GM12891 (cell line): ENCODE data around the gene PPP1R12B.
"Not testable (repeated sequence)": the region's sequence is repeated elsewhere in the genome, so short reads cannot be mapped to it uniquely, and the experiment has no call there.

Experiments
- PAX5 ChIP-seq: IDR thresholded peaks from 2 replicates; pipeline ENCODE4 v1.6.1; 2011; ENCODE audit warnings: low read length, moderate library complexity, mild to moderate bottlenecking; ENCODE audit not compliant: insufficient read depth, severe bottlenecking
- POLR2A ChIP-seq: IDR thresholded peaks from 2 replicates; pipeline ENCODE4 v1.6.1; 2011; ENCODE audit warnings: low read depth, low read length, control low read depth
- POLR2AphosphoS5 ChIP-seq: IDR thresholded peaks from 2 replicates; pipeline ENCODE4 v1.6.1; 2011; ENCODE audit warnings: low read depth, low read length, control low read depth
- POU2F2 ChIP-seq: IDR thresholded peaks from 2 replicates; pipeline ENCODE4 v1.6.1; 2011; ENCODE audit warnings: low read depth, mild to moderate bottlenecking, control low read depth, low read length, moderate library complexity
- SPI1 ChIP-seq: IDR thresholded peaks from 2 replicates; pipeline ENCODE4 v1.6.1; 2011; ENCODE audit warnings: low read depth, low read length, control low read depth
- TAF1 ChIP-seq: IDR thresholded peaks from 2 replicates; pipeline ENCODE4 v1.6.1; 2011; ENCODE audit warnings: low read depth, low read length, control low read depth

DNA sequence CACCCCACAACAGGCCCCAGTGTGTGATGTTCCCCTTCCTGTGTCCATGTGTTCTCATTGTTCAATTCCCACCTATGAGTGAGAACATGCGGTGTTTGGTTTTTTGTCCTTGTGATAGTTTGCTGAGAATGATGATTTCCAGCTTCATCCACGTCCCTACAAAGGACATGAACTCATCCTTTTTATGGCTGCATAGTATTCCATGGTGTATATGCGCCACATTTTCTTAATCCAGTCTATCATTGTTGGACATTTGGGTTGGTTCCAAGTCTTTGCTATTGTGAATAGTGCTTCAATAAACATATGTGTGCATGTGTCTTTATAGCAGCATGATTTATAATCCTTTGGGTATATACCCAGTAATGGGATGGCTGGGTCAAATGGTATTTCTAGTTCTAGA, 118.9 kb downstream of the PPP1R12B start:
- not testable (repeated sequence) for TF ChIP-seq POLR2AphosphoS5, TAF1, POLR2A, SPI1, POU2F2, PAX5
